C4-2B (cell line): ENCODE measurements around the gene ASMTL.

Experiments used
- CTCF ChIP-seq: fragments of 450-650 bp; conservative IDR thresholded peaks from 2 replicates; pipeline ENCODE4 v1.5.1; 2017; ENCODE audit warnings: mild to moderate bottlenecking
- ZFX ChIP-seq: fragments of 450-650 bp; IDR thresholded peaks from 2 replicates; pipeline ENCODE4 v1.6.1; 2017

- no peak for TF ChIP-seq CTCF
- TF ChIP-seq ZFX = no peak
Measured at GRCh38 chrX:1384658-1385252, 68.0 kb downstream of the ASMTL start.
